Keratinocyte (primary cell): ENCODE measurements around the gene RER1. TPM values are rescaled to one million over a fixed set of nuclear protein-coding genes. Genes with fewer than 3 reads are reported as not detected.

ENCODE experiments used
- DNase-seq: peaks from one replicate; pipeline ENCODE4 v3.0.0-alpha.2; 2011; ENCODE audit warnings: low read depth, missing footprints, low spot score
- FAIRE-seq: peaks from 2 replicates; lab custom pipeline; 2011; peaks lifted over from hg19 to GRCh38; lab: Jason Lieb, UNC
- H2AFZ ChIP-seq: 2 replicates; pipeline ENCODE4 v1.6.0; 2012; ENCODE audit warnings: low read length, control low read depth, inconsistent platforms; ENCODE audit not compliant: control insufficient read depth
- H3K27ac ChIP-seq: 2 replicates; pipeline ENCODE4 v1.5.1; 2011; ENCODE audit warnings: low read length; ENCODE audit not compliant: control insufficient read depth, insufficient read depth
- H3K27me3 ChIP-seq: 3 replicates; pipeline ENCODE4 v1.6.0; 2011; ENCODE audit warnings: low read length; ENCODE audit not compliant: control insufficient read depth, insufficient read depth; ENCODE audit errors: extremely low read depth
- H3K36me3 ChIP-seq, 2 experiments: 2 replicates in 1 of 2; 3 replicates in 1 of 2; pipeline ENCODE4 v1.5.1; 2011; ENCODE audit warnings: low read length in 2 of 2, mild to moderate bottlenecking in 1 of 2; ENCODE audit not compliant: control insufficient read depth in 2 of 2, insufficient read depth in 2 of 2; ENCODE audit errors: extremely low read depth in 1 of 2
- H3K4me1 ChIP-seq: 3 replicates; pipeline ENCODE4 v1.5.1; 2011; ENCODE audit warnings: low read length; ENCODE audit not compliant: control insufficient read depth, insufficient read depth; ENCODE audit errors: extremely low read depth
- H3K4me2 ChIP-seq: 3 replicates; pipeline ENCODE4 v1.6.0; 2011; ENCODE audit warnings: low read depth, low read length; ENCODE audit not compliant: control insufficient read depth, insufficient read depth; ENCODE audit errors: extremely low read depth
- H3K4me3 ChIP-seq, 3 experiments: fragments of 200-600 bp in 1 of 3; sonication (generic) in 1 of 3; 2 replicates in 2 of 3; 3 replicates in 1 of 3; pipeline ENCODE4 v1.5.1; 2011 to 2016; ENCODE audit warnings: low read length in 3 of 3, mild to moderate bottlenecking in 3 of 3, control low read depth in 2 of 3, inconsistent platforms in 1 of 3, low read depth in 1 of 3, mixed read lengths in 1 of 3, mixed run types in 1 of 3, moderate library complexity in 1 of 3; ENCODE audit not compliant: control insufficient read depth in 2 of 3, insufficient read depth in 2 of 3; ENCODE audit errors: extremely low read depth in 1 of 3
- H3K79me2 ChIP-seq: 2 replicates; pipeline ENCODE4 v1.6.0; 2012; ENCODE audit warnings: low read length; ENCODE audit not compliant: control insufficient read depth, insufficient read depth
- H3K9ac ChIP-seq: 3 replicates; pipeline ENCODE4 v1.6.0; 2011; ENCODE audit warnings: low read length; ENCODE audit not compliant: control insufficient read depth, insufficient read depth; ENCODE audit errors: extremely low read depth
- H3K9me1 ChIP-seq: 3 replicates; pipeline ENCODE4 v1.6.0; 2011; ENCODE audit warnings: low read length; ENCODE audit not compliant: control insufficient read depth, insufficient read depth; ENCODE audit errors: extremely low read depth
- H3K9me3 ChIP-seq: 2 replicates; pipeline ENCODE4 v1.5.1; 2012; ENCODE audit warnings: low read depth, low read length; ENCODE audit not compliant: control insufficient read depth
- H4K20me1 ChIP-seq: 3 replicates; pipeline ENCODE4 v1.6.0; 2011; ENCODE audit warnings: low read length; ENCODE audit not compliant: control insufficient read depth, insufficient read depth; ENCODE audit errors: extremely low read depth
- EZH2 ChIP-seq: IDR thresholded peaks from one replicate; pipeline ENCODE4 v1.6.1; 2012; ENCODE audit warnings: inconsistent platforms, mild to moderate bottlenecking, low read length, moderate library complexity
- dilution Hi-C: fragments of 300-500 bp; cut with MboI; formaldehyde crosslinking; loops from one replicate; pipeline ENCODE4 v1.7.0; 2020; ENCODE audit warnings: low sequenced_read_pairs; ENCODE audit not compliant: extremely low pct_ligation_motif_present
- polyA plus RNA-seq, 5 experiments: library from polyadenylated mRNA; depleted of rRNA in 3 of 5; stranded (reverse) in 3 of 5; stranded (forward) in 1 of 5; unstranded in 1 of 5; fragments of >200 nt; gene quantifications; 1 replicate in 1 of 5; 2 replicates in 3 of 5; 3 replicates in 1 of 5; pipeline versions ENCODE4 v1.2.1 to v1.2.3, GENCODE V29; 2011 to 2012; ENCODE audit warnings: missing spikeins in 2 of 5, low read depth in 1 of 5, low replicate concordance in 1 of 5
- TF ChIP-seq, protein P1 (sequence below), 3 experiments: IDR thresholded peaks in 1 of 3; conservative IDR thresholded peaks in 1 of 3; optimal IDR thresholded peaks in 1 of 3; 2 replicates in 2 of 3; 3 replicates in 1 of 3; pipeline versions ENCODE3 to v1.5.1; 2011; ENCODE audit warnings: low read length in 3 of 3, mild to moderate bottlenecking in 3 of 3, moderate library complexity in 2 of 3, control low read depth in 1 of 3, inconsistent platforms in 1 of 3; ENCODE audit not compliant: insufficient read depth in 2 of 3; ENCODE audit errors: extremely low read depth in 1 of 3

The RER1 gene
- polyA plus RNA-seq, 1 donor (not counting 4 experiments of a cell fraction or from before 2014, with no cell fraction given), result 297 TPM

DNA sequence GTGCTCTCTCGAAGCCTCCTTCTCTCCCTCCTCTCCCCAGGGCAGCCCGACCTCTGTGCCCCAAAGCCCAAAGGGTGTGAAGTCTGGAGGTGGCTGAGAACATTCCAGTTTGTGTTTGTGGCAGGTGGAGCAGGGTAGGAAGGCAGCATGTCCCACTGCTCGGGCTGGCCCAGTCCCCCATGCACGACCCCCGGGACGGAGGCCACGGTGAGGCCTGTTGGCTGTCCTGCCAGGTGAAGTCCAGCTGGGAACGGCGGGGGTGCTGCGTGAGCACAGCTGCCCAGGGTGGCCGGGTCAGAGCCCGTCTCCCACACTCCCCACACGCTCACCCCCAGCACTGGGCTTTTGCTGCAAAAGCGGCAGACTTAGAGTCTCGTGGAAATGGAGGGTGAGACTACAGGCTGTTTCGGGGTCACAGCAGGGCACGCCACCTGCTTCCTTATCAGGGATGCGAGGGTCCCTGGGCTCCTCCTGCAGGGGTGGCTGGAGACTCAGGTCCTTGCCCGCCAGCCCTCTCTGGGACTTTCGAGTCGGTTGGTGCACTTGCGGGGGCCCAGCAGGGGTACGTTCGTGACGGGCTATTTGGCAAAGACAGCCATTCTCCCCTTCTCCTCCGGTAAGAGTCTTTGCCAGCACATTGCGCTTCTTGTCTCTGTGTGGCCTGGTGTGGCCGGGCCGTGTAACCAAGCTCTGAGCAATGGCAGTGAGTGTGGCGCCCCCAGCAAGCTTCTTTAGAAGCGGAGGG lies 40.6 kb upstream of the RER1 start:
- Histone ChIP-seq H3K36me3 (no peaks in the 10 kb centered on the region), H3K27me3 (peaks cover 30% of the 10 kb centered on the region), H3K9me1 (no peaks in the 10 kb centered on the region), H4K20me1 (no peaks in the 10 kb centered on the region), H3K27ac (no peak overlapping the region), H3K9me3 (no peaks in the 10 kb centered on the region), H3K4me1 (no peaks in the 10 kb centered on the region), H2AFZ (no peak overlapping the region), H3K4me2 (no peak overlapping the region), H3K4me3 (no peak overlapping the region), H3K9ac (no peak overlapping the region), H3K79me2 (no peaks in the 10 kb centered on the region)
- DNase-seq (no peak), FAIRE-seq (no peak)
- TF ChIP-seq EZH2, result no peak
- TF ChIP-seq, protein P1, sequence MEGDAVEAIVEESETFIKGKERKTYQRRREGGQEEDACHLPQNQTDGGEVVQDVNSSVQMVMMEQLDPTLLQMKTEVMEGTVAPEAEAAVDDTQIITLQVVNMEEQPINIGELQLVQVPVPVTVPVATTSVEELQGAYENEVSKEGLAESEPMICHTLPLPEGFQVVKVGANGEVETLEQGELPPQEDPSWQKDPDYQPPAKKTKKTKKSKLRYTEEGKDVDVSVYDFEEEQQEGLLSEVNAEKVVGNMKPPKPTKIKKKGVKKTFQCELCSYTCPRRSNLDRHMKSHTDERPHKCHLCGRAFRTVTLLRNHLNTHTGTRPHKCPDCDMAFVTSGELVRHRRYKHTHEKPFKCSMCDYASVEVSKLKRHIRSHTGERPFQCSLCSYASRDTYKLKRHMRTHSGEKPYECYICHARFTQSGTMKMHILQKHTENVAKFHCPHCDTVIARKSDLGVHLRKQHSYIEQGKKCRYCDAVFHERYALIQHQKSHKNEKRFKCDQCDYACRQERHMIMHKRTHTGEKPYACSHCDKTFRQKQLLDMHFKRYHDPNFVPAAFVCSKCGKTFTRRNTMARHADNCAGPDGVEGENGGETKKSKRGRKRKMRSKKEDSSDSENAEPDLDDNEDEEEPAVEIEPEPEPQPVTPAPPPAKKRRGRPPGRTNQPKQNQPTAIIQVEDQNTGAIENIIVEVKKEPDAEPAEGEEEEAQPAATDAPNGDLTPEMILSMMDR (optimal IDR thresholded peaks at IDR 0.05 in 1 of 3, IDR thresholded peaks at IDR 0.05 in 1 of 3, conservative IDR thresholded peaks at IDR 0.05 in 1 of 3; ENCODE audit: extremely low read depth in 1 of 3, insufficient read depth in 2 of 3, low read length in 3 of 3), result no peak
- dilution Hi-C loops, result no loop called here

DNA sequence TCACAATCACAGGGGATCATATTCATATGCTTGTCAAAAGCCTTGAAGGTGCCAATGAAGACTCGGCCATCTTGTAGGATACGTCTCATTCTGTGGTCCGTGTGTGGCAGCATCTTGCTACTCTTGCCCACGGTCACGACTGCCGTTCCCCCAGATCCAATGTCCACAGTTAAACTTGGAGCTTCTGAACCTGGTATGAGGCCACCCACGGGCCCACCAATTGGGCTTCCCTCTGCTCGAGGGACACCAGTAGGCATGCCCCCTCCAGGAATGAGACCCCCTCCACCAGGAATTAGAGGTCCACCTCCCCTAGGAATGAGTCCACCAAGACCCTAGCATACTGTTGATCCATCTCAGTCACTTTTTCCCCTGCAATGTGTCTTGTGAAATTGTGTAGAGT lies 39.9 kb upstream of the RER1 start:
- no peak for FAIRE-seq
- TF ChIP-seq EZH2, result no peak
- TF ChIP-seq, protein P1 (optimal IDR thresholded peaks at IDR 0.05 in 1 of 3, IDR thresholded peaks at IDR 0.05 in 1 of 3, conservative IDR thresholded peaks at IDR 0.05 in 1 of 3; ENCODE audit: extremely low read depth in 1 of 3, insufficient read depth in 2 of 3, low read length in 3 of 3), result no peak
- Histone ChIP-seq H2AFZ (no peak overlapping the region), H3K4me3 (no peak overlapping the region), H3K9me1 (no peaks in the 10 kb centered on the region), H3K27ac (no peak overlapping the region), H3K27me3 (peaks cover 30% of the 10 kb centered on the region), H3K4me1 (no peaks in the 10 kb centered on the region), H3K79me2 (no peaks in the 10 kb centered on the region), H3K4me2 (no peak overlapping the region), H3K9me3 (no peaks in the 10 kb centered on the region), H3K36me3 (no peaks in the 10 kb centered on the region), H4K20me1 (no peaks in the 10 kb centered on the region), H3K9ac (no peak overlapping the region)
- dilution Hi-C loops, result no loop called here
- DNase-seq, result no peak
